Inferior parietal cortex (tissue), 1 donor: Measurements from ENCODE around the gene SFXN2.
"Not testable (repeated sequence)": the region's sequence is repeated elsewhere in the genome, so short reads cannot be mapped to it uniquely, and the experiment has no call there.

Experiments used
- DNase-seq: peaks from one replicate; pipeline ENCODE4 v3.0.0-alpha.2; 2016; ENCODE audit errors: extremely low spot score

Gene SFXN2

GRCh38 chr10:102720775-102721301, 6.4 kb downstream of the SFXN2 start:
- DNase-seq, result no peak

GRCh38 chr10:102721954-102722353, 7.5 kb downstream of the SFXN2 start:
- no peak for DNase-seq

GRCh38 chr10:102723989-102724388, 9.6 kb downstream of the SFXN2 start:
- no peak for DNase-seq

DNA sequence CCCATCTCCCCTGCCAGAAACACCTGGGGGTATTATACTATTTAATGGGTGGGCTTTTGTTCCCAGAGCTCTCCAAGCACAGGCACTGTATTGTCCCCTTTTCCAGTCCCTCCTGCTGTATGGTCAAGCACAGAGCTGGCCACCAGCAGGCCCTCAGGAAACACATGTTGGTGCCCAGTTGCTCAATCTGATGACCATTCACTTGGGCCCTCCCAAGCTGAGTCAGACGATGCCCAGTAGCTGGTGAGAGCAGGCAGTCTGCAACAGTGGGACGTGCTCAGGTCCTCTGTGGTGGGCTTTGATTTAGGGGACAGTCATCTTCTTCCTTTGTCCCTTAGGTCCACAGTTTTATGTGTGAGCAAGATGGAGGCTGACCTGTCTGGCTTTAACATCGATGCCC, 11.8 kb downstream of the SFXN2 start:
- no peak for DNase-seq

- no peak for DNase-seq
These were observed 12.8 kb downstream of the SFXN2 start for GRCh38 chr10:102727037-102727818.

GRCh38 chr10:102729029-102730026, 14.9 kb downstream of the SFXN2 start:
- DNase-seq, result peak; percentile 86

- no peak for DNase-seq
These were observed 16.9 kb downstream of the SFXN2 start for GRCh38 chr10:102731222-102731800.

GRCh38 chr10:102732661-102733060, 18.2 kb downstream of the SFXN2 start:
- no peak for DNase-seq

DNA sequence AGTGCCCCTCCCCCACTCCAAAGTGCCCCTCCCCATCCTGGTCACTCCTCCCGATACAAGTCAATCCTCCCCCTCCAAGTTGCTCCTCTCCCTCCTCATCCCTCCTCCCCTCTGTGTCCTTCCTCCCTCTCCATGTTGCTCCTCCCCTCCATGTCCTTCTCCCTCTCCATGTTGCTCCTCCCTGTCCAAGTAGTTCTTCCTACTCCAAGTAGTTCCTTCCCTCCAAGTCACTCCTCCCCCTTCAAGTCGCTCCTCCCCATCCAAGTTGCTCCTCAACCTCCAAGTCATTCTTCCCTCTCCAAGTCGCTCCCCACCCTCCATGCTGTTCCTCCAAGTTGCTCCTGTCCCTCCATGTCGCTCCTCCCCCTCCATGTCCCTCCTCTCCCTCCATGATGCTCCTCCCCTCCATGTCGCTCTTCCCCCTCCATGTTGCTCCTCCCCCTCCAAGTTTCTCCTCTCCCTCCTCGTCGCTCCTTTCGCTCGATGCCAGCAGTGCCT, 20.7 kb downstream of the SFXN2 start:
- DNase-seq, result no peak

DNA sequence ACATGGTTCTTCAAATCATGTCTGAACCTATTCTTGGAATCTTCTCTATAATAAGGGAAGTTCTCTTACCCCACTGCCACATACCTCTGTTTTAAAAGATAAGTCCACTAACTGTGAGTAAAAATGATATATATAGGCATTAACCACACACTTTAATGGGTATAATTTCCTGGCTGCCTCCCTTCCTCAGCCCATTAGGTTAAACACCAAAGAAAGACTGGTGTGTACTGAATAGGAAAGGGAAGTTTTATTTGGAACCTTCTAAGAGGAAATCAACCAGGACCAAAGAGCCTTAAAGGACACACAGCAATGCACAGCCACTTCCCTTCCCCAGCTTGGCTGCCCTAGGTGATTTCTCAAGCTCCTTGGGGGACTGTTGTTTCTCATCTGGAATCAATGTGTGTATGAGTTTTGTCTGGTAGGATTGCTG, 24.3 kb downstream of the SFXN2 start:
- no peak for DNase-seq

GRCh38 chr10:102740229-102740628, 25.8 kb downstream of the SFXN2 start:
- no peak for DNase-seq

DNA sequence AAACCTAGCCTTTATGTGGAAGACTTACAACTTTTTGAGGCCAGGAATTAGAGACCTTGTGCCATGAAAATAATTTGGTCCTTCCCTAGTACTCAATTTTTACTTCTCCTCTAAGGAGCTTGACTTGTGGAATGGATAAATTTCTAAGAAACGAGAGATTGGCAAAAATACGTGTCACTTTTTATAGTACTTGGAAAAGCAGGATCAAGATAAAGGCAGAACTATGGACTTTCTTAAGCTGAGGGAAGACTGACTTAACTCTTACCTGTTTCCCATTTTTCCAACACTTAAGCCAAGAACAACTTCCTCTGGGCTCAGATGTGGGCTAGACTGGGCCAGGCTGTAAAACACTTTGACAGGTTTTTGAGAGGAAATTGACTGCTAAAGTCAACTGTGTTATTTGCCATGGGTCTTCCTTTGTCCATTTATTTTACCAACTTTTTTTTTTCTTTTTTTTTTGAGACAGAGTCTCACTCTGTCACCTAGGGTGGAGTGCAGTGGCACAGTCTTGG, 27.3 kb downstream of the SFXN2 start:
- no peak for DNase-seq

DNA sequence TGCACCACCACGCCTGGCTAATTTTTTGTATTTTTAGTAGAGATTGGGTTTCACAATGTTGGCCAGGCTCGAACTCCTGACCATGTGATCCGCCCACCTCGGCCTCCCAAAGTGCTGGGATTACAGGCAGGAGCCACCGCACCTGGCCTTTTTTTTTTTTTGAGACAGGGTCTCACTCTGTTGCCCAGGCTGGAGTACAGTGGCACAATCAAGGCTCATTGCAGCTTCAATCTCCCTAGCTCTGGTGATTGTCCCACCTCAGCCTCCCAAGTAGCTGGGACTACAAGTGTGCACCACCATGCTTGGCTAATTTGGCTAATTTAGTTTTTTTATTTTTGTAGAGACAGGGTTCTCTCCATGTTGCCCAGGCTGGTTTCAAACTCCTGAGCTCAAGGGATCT, 27.9 kb downstream of the SFXN2 start:
- not testable (repeated sequence) for DNase-seq

DNA sequence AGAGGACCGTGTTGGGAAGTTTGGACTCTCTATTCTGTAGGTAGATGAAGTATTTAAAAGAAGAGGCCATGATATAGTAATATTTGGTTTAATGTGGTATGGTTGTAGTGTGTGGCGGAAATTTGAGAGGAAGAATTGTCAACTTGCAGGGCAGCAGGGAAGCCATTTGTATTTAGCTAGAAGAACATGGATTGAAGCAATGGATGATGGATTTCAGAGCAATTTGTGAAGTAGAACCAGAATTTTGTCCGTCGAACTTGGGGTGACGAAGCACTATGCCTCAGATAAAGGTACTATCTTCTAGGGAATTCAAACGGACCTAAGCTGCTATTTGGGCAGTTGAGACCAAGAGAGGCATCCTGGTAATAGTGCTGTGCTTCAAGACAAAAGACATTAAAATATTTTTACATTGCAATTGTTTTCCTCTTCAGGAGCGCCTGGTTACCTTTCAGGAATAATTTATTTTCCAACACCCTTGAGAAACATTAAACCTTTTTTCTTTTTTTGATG, 28.7 kb downstream of the SFXN2 start:
- DNase-seq, result no peak

GRCh38 chr10:102743588-102744373, 29.3 kb downstream of the SFXN2 start, which contains the start of gene WBP1L:
TSS of gene WBP1L (plus strand) at chr10:102743948. CDS start at chr10:102744054, 106 bp downstream.
- DNase-seq, result peak; percentile 99

DNA sequence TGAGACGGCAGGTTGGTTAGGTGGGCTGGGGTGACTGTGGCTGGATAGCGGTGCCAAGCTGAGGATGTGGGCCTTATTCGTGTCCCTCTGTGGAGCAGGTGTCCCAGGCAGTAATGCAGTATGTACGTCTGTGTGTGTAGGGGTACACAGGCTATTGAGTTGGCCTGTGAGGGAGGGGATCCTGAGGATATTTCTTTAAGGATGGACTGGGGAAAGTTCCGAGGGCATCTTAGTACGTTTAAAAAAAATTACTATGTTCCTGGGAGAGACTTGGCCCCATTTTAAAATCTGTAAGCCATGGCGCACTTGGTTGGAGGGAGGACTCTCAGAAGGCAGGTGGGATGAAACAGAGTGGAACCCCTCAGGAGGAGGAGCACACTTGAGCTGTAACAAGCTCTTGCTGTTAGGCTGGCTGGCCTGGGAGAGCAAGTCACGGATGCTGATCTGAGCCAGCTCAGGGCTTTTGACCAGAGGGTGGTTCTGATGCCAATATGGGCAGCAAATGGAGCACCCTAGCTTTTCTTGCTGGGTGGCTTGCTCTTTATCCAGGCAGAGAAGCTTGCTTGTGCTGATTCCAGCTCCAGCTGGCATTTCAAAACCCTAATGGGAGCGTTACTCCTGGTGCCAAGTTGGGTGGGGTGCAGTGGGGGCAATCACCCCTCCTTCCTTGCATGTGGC, 30.1 kb downstream of the SFXN2 start:
- DNase-seq, result no peak

DNA sequence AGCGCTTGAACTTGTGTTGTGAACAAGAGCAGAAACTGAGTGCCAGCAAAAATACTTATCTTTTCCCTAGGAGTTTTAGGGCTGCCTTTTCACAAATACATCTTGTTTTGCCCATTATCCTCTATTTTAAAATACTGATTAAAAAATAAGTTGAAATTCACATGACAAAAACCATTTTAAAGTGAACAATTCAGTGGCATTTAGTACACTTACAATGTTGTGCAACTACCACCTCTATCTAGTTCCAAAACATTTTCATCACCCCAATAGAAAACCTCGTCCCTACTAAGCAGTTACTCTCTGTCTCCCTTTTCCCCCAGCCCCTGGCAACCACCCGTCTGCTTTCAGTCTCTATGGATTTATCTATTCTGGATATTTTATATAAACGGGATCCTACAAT, 30.7 kb downstream of the SFXN2 start:
- no peak for DNase-seq

DNA sequence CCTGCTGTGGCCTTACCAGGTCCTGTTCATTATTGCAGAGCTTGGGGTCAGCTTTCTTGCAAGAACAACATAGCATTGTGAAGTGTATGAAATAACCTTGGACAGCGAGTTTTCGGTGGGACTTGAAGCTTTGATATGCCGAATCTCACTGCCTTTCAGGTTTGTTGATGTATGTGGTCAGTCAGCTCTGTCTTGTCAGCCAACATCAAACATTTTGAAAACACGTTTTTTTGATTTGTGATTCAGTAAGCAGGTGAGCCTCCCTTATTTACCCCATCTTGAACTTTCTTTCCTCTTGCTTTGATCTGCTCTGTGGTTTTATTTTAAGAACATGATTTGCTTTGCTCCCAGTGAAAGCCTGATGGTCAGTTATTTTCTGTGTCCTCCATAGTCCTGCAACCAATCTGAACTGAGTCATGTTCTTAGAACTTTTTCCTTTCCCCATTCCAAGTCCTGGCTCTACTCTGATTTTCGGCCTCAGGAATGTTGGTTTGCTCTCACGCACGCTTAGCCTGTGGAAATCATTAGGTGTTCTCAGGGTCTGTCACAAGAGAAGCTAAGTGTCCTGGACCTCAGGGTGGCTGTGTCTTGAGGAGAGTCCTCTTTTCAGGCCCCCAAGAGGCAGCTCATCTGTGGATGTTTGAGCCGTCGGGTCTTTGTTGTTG, 38.0 kb downstream of the SFXN2 start:
- no peak for DNase-seq

DNA sequence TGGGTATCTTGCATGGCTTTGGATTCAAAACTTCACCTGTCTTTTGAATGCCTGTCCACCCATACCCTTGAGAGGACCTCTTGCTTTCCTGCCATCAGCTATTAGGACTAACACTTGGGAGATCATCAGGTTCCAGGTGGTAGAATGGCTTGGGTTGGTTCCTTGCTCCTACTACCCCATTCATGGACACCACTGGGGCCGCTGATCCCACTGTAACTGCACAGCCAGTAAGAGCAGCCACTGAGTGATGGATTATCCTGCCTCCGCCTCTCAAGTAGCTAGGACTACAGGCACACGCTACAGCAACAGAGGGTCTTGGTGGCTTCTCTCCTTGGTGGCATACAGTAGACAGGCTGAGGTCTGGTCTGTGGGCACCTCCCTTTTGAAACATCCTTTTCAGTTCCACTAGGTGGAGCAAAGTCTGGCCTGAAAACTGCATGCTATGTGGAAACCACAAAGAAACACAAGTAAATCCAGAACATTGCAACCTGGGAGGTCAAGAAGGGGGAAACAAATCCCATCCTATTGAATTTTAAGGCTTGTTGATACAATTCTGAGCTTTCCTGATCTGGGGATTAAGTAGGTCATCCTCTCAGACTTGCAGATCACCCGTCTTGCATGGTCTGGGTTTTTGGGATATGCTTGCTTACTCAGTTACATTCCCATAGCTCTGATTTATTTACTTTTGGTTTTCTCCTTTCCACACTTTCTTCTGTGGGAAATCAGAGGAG, 38.7 kb downstream of the SFXN2 start:
- DNase-seq, result no peak
